Nephron (organoid): ENCODE results near the gene LCOR.

Experiments used
- H3K27ac Mint-ChIP-seq, 3 experiments: 2 replicates each; pipeline ENCODE4 v1.8.0; 2020; ENCODE audit warnings: mixed read lengths in 3 of 3, mild to moderate bottlenecking in 2 of 3, moderate library complexity in 1 of 3
- H3K27me3 Mint-ChIP-seq: 2 replicates; pipeline ENCODE4 v1.8.0; 2021; ENCODE audit warnings: low read depth, mild to moderate bottlenecking, moderate library complexity, mixed read lengths
- H3K36me3 Mint-ChIP-seq: 2 replicates; pipeline ENCODE4 v1.8.0; 2020; ENCODE audit warnings: low read depth, mixed read lengths
- H3K4me1 Mint-ChIP-seq: 2 replicates; pipeline ENCODE4 v1.8.0; 2020; ENCODE audit warnings: mixed read lengths
- H3K4me3 Mint-ChIP-seq, 3 experiments: 2 replicates each; pipeline ENCODE4 v1.8.0; 2020; ENCODE audit warnings: mild to moderate bottlenecking in 3 of 3, mixed read lengths in 3 of 3, moderate library complexity in 2 of 3
- H3K9me3 Mint-ChIP-seq: 2 replicates; pipeline ENCODE4 v1.8.0; 2020; ENCODE audit warnings: mixed read lengths
- TF ChIP-seq, protein P1 (sequence below), 3 experiments: fragments of 200-600 bp; sonication (generic); IDR thresholded peaks; one replicate each; pipeline ENCODE4 v1.5.0; 2021; ENCODE audit warnings: antibody characterized with exemption in 3 of 3; ENCODE audit not compliant: unreplicated experiment in 3 of 3

The LCOR gene

GRCh38 chr10:96831867-96832720 lies at the start of gene LCOR:
Gene LCOR, plus strand, starts transcription at chr10:96832298. Its CDS starts 116,760 bp downstream, at chr10:96949058.
- no peaks in the 10 kb centered on the region for H3K9me3 Mint-ChIP-seq
- TF ChIP-seq, protein P1, sequence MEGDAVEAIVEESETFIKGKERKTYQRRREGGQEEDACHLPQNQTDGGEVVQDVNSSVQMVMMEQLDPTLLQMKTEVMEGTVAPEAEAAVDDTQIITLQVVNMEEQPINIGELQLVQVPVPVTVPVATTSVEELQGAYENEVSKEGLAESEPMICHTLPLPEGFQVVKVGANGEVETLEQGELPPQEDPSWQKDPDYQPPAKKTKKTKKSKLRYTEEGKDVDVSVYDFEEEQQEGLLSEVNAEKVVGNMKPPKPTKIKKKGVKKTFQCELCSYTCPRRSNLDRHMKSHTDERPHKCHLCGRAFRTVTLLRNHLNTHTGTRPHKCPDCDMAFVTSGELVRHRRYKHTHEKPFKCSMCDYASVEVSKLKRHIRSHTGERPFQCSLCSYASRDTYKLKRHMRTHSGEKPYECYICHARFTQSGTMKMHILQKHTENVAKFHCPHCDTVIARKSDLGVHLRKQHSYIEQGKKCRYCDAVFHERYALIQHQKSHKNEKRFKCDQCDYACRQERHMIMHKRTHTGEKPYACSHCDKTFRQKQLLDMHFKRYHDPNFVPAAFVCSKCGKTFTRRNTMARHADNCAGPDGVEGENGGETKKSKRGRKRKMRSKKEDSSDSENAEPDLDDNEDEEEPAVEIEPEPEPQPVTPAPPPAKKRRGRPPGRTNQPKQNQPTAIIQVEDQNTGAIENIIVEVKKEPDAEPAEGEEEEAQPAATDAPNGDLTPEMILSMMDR (IDR thresholded peaks at IDR 0.05; ENCODE audit: unreplicated experiment in 3 of 3) = no peak
- peaks cover 39% of the 10 kb centered on the region for H3K4me1 Mint-ChIP-seq
- peak within 1 kb of the TSS; percentile 98 to 100 (median 99) for H3K27ac Mint-ChIP-seq
- no peaks in the 10 kb centered on the region for H3K27me3 Mint-ChIP-seq
- peaks cover 10% of the 10 kb centered on the region for H3K36me3 Mint-ChIP-seq
- peak within 1 kb of the TSS; percentile 95 to 100 (median 100) for H3K4me3 Mint-ChIP-seq

DNA sequence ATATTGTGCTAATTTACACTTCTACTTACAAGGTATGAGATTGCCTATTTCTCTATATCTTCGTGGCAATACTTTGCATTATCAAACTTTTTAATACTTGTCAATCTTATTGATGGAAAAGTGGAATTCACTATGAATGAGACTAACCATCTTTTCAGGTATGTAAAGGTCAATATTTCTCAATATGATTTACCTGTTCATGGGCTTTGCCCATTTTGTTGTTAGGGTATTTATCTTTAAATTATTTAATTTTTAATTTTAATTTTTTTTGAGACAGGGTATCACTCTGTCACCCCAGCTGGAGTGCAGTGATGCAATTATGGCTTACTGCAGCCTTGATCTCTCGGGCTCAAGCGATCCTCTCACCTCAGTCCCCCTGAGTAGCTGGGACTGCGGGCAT lies 47.8 kb upstream of the LCOR start:
- Mint-ChIP-seq H3K27ac (no peak overlapping the region), H3K4me3 (no peak overlapping the region), H3K27me3 (peaks cover 5% of the 10 kb centered on the region), H3K4me1 (no peaks in the 10 kb centered on the region), H3K9me3 (peaks cover 4% of the 10 kb centered on the region), H3K36me3 (no peaks in the 10 kb centered on the region)
- TF ChIP-seq, protein P1 (IDR thresholded peaks at IDR 0.05; ENCODE audit: unreplicated experiment in 3 of 3) = no peak

- Mint-ChIP-seq H3K4me1 (no peaks in the 10 kb centered on the region), H3K4me3 (no peak overlapping the region), H3K27ac (no peak overlapping the region), H3K9me3 (peaks cover 4% of the 10 kb centered on the region), H3K27me3 (peaks cover 20% of the 10 kb centered on the region), H3K36me3 (no peaks in the 10 kb centered on the region)
- TF ChIP-seq, protein P1 (IDR thresholded peaks at IDR 0.05; ENCODE audit: unreplicated experiment in 3 of 3) = no peak
Measured at GRCh38 chr10:96789571-96790108, 42.5 kb upstream of the LCOR start.

DNA sequence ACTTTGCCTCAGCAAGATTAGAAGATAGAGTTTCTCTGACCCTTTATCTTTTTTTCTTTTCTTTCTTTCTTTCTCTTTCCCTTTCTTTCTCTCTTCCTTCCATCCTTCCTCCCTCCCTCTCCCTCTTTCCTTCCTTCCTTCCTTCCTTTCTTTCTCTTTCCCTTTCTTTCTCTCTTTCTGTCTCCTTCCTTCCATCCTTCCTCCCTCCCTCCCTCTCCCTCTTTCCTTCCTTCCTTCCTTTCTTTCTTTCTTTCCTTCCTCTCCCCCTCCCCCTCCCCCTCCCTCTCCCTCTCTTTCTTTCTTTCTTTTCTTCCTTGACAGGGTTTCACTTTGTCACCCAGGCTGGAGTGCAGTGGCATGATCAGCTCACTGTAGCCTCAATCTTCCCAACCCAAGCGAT lies 40.2 kb upstream of the LCOR start:
- Mint-ChIP-seq H3K27me3 (peaks cover 23% of the 10 kb centered on the region), H3K27ac (no peak overlapping the region), H3K36me3 (no peaks in the 10 kb centered on the region), H3K4me1 (no peaks in the 10 kb centered on the region), H3K9me3 (no peaks in the 10 kb centered on the region), H3K4me3 (no peak overlapping the region)
- TF ChIP-seq, protein P1 (IDR thresholded peaks at IDR 0.05; ENCODE audit: unreplicated experiment in 3 of 3) = no peak

DNA sequence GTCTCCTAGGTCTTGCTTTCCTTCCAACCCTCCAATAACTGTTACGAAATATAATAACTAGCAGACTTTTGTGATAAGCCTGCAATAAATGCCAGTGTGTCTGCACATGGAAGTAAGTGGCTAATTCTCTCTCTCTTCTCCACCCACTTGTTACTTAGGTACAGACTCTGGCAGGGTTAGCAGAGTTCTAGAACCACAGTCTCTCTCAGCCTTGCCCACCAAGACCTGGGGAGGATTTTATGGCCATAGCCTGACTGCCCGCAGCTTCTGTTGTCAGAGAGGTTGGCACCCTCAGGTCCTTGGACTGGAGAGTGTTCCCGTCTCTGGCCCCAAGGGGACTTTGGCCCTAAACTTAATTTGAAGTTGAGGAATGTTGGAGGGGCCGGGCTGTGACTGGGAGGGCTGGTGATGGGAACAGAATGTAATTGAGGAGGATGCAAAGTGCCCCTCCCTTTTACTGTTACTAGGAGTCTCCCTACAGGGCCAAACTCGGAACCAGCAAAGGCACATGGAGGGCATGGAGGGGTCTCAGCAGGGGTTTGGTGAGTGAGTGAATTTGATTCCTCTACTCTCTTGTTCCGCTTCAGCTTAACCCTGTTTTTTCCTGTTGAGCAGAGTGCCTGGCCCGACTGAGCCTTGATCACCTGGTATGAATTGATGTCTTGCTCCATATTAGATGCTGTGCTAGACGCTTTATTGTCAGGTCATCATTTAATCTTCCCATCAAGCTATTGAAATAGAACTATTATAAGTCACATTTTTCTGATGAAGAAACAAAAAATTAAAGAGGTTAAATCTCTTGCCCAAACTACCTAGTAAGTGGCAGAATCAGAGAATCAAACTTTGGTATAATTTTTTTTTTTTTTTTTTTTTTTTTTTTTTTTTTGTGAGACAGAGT lies 37.0 kb upstream of the LCOR start:
- Mint-ChIP-seq H3K9me3 (no peaks in the 10 kb centered on the region), H3K27me3 (peaks cover 23% of the 10 kb centered on the region), H3K4me3 (no peak overlapping the region), H3K36me3 (no peaks in the 10 kb centered on the region), H3K4me1 (no peaks in the 10 kb centered on the region), H3K27ac (no peak overlapping the region)
- TF ChIP-seq, protein P1 (IDR thresholded peaks at IDR 0.05; ENCODE audit: unreplicated experiment in 3 of 3) = no peak
